ENCODE results near the gene HTRA3. TPM values are rescaled to one million over a fixed set of nuclear protein-coding genes. Genes with fewer than 3 reads are reported as not detected.

HTRA3 gene
- total RNA-seq, 4 donors from 2014 or later = 3.3 to 22.5 (median 10.3) TPM

DNA sequence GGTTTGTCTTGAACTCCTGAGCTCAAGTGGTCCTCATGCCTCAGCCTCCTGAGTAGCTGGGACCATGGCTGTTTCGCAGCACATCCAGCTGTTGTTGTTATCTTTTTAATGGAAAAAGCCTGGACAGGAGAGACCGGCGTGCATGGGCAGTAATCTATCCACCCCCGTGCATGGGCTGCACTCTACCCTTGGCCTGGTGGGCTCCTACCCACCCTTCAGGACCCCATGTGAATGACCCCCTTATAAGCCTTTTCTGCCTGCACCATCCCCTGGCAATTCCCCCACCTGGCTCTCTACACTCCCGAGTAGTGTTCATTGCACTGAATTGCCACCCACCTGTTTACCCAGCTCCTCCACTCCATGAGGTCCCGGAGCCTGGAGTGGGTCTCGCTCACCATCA lies 18.9 kb upstream of the HTRA3 start:
- H3K27me3 ChIP-seq = no peaks in the 10 kb centered on the region
- H3K4me3 ChIP-seq = no peak overlapping the region
- peaks cover 14% of the 10 kb centered on the region for H3K4me1 ChIP-seq
- H3K36me3 ChIP-seq = no peaks in the 10 kb centered on the region
- no peaks in the 10 kb centered on the region for H3K9me3 ChIP-seq
- TF ChIP-seq, protein P1, sequence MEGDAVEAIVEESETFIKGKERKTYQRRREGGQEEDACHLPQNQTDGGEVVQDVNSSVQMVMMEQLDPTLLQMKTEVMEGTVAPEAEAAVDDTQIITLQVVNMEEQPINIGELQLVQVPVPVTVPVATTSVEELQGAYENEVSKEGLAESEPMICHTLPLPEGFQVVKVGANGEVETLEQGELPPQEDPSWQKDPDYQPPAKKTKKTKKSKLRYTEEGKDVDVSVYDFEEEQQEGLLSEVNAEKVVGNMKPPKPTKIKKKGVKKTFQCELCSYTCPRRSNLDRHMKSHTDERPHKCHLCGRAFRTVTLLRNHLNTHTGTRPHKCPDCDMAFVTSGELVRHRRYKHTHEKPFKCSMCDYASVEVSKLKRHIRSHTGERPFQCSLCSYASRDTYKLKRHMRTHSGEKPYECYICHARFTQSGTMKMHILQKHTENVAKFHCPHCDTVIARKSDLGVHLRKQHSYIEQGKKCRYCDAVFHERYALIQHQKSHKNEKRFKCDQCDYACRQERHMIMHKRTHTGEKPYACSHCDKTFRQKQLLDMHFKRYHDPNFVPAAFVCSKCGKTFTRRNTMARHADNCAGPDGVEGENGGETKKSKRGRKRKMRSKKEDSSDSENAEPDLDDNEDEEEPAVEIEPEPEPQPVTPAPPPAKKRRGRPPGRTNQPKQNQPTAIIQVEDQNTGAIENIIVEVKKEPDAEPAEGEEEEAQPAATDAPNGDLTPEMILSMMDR (IDR thresholded peaks at IDR 0.05) = no peak
- TF ChIP-seq POLR2A (IDR thresholded peaks at IDR 0.05) (no peak), POLR2AphosphoS5 (IDR thresholded peaks at IDR 0.05) (no peak), EP300 (IDR thresholded peaks at IDR 0.05) (no peak)
- 82% methylated on average over 7 of the region's 7 CpGs for WGBS
- DNase-seq (ENCODE audit: low spot score in 2 of 2) = no peak
- H3K27ac ChIP-seq = no peak overlapping the region

- WGBS = 83% methylated on average over 24 of the region's 24 CpGs
- no peaks in the 10 kb centered on the region for H3K27me3 ChIP-seq
Observed at GRCh38 chr4:8251110-8251883, 18.3 kb upstream of the HTRA3 start.

DNA sequence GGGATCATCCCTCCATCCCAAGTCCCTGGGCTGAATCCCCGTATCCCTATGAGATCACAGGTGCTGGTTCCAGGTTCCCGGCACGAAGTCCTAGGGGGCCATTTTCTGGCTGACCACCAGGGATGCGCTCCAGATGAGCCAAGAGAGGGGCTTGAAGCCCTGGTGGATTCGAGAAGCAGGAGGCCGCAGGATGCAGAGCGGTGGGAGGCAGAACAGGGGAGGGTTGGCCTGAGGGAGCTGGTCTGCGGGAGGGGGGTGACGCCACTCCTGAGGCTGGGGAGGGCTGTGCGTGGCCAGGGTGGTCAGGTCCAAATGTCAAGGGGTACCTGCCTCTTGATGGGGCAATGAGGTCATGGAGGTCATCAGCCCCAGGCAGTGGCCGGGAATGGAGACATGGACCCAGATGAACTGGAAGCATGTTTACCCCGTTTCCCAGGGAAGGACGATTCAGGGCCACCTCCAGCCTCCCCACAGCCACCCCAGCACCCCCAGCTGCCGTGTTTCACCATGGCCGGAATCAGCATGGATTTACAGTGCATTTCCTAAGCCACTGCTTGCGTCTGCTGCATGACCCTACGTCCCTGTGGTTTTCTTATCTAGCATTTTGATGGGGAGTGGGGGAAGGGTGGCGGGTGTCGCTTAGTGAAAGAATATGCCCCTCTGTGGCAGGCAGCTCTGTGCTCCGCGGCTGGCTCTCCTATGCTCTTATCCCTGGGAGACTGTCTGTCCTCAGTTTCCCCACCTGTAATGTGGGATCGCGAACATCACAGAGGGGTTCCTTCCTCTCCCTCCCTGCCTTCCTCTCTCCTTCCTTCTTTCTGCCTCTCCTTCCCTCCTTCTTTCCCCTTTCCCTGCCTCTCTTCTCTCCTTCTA lies 17.0 kb upstream of the HTRA3 start:
- no peak for TF ChIP-seq POLR2AphosphoS5 (IDR thresholded peaks at IDR 0.05)
- TF ChIP-seq POLR2A (IDR thresholded peaks at IDR 0.05) = no peak
- no peak for TF ChIP-seq EP300 (IDR thresholded peaks at IDR 0.05)
- TF ChIP-seq, protein P1 (IDR thresholded peaks at IDR 0.05) = no peak
- H3K4me1 ChIP-seq = peaks cover 6% of the 10 kb centered on the region
- 90% methylated on average over 23 of the region's 23 CpGs for WGBS
- H3K27ac ChIP-seq = no peak overlapping the region
- H3K4me3 ChIP-seq = no peak overlapping the region
- no peaks in the 10 kb centered on the region for H3K36me3 ChIP-seq
- no peak for DNase-seq (ENCODE audit: low spot score in 2 of 2)
- H3K9me3 ChIP-seq = no peaks in the 10 kb centered on the region
- H3K27me3 ChIP-seq = no peaks in the 10 kb centered on the region

More at GRCh38 chr4:8251110-8251883, 18.3 kb upstream of the HTRA3 start:
- no peak for DNase-seq (ENCODE audit: low spot score in 2 of 2)
- Histone ChIP-seq H3K4me3 (no peak overlapping the region), H3K4me1 (peaks cover 17% of the 10 kb centered on the region), H3K9me3 (no peaks in the 10 kb centered on the region), H3K36me3 (no peaks in the 10 kb centered on the region), H3K27ac (no peak overlapping the region)
- no peak for TF ChIP-seq POLR2AphosphoS5 (IDR thresholded peaks at IDR 0.05)
- TF ChIP-seq EP300 (IDR thresholded peaks at IDR 0.05) = no peak
- no peak for TF ChIP-seq POLR2A (IDR thresholded peaks at IDR 0.05)
- TF ChIP-seq, protein P1 (IDR thresholded peaks at IDR 0.05) = no peak

DNA sequence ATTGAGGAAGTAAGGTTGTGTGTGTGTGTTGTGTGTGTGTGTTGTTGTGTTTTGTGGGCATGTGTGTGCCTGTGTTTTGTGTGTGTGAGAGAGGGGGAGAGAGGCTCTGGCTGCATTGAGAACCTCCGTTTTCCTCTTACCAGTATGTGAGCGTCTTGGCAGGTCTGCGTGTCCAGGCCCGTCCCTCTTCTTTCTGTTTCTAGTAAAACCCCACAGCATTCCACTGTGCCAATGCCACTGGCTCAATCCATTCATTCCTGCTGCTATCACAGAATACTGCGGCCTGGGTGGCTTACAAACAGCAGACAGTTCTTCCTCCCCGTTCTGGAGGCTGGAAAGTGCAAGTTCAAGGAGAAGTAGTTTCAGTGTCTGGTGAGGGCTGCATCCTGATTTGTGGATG lies 15.5 kb upstream of the HTRA3 start:
- no peak overlapping the region for H3K27ac ChIP-seq
- H3K36me3 ChIP-seq = no peaks in the 10 kb centered on the region

More for the DNA sequence above, 15.5 kb upstream of the HTRA3 start:
- no peaks in the 10 kb centered on the region for H3K27me3 ChIP-seq
- peaks cover 6% of the 10 kb centered on the region for H3K4me1 ChIP-seq
- no peaks in the 10 kb centered on the region for H3K9me3 ChIP-seq
- no peak overlapping the region for H3K4me3 ChIP-seq
- 35% methylated on average over 6 of the region's 6 CpGs for WGBS
- DNase-seq (ENCODE audit: low spot score in 2 of 2) = no peak
- TF ChIP-seq, protein P1 (IDR thresholded peaks at IDR 0.05) = no peak
- no peak for TF ChIP-seq POLR2AphosphoS5 (IDR thresholded peaks at IDR 0.05)

Measured in suprapubic skin (tissue), 4 donors.